HL-60 (cell line): ENCODE measurements around the gene PDE6C.

Experiments
- CTCF ChIP-seq: IDR thresholded peaks from one replicate; pipeline ENCODE4 v1.5.1; 2011; ENCODE audit warnings: low read length, control low read depth, inconsistent platforms; ENCODE audit not compliant: insufficient read depth
- GABPA ChIP-seq: IDR thresholded peaks from 2 replicates; pipeline ENCODE4 v1.6.1; 2012; ENCODE audit warnings: low read depth
- POLR2AphosphoS5 ChIP-seq: IDR thresholded peaks from 2 replicates; pipeline ENCODE4 v1.6.1; 2012; ENCODE audit warnings: low read depth
- SPI1 ChIP-seq: IDR thresholded peaks from 2 replicates; pipeline ENCODE4 v1.6.1; 2012; ENCODE audit warnings: low read depth, mild to moderate bottlenecking, borderline replicate concordance

GRCh38 chr10:93601774-93602162, 10.6 kb upstream of the PDE6C start:
- TF ChIP-seq CTCF = no peak
- TF ChIP-seq POLR2AphosphoS5 = no peak
- TF ChIP-seq GABPA = no peak
- TF ChIP-seq SPI1 = no peak
